H1 (cell line): Measurements from ENCODE around the gene TMX3. TPM values are rescaled to one million over a fixed set of nuclear protein-coding genes. Genes with fewer than 3 reads are reported as not detected.

Source experiments
- CTCF ChIA-PET: fragments of 300-600 bp; sonication (Branson Sonifier 250); formaldehyde crosslinking; loops from one replicate; lab custom pipeline; 2021; ENCODE audit not compliant: partially characterized antibody; lab: Charles Lee
- POLR2A ChIA-PET: fragments of 300-600 bp; sonication (Branson Sonifier 250); formaldehyde crosslinking; loops from one replicate; lab custom pipeline; 2021; ENCODE audit warnings: inconsistent platforms; ENCODE audit not compliant: partially characterized antibody; lab: Charles Lee
- DNase-seq, 2 experiments: peaks; one replicate each; pipeline versions ENCODE4 v3.0.0 to v3.0.0-alpha.2; 2010 to 2022; ENCODE audit warnings: low spot score in 2 of 2, low read depth in 1 of 2, mixed read lengths in 1 of 2
- FAIRE-seq: peaks from 2 replicates; lab custom pipeline; 2011; peaks lifted over from hg19 to GRCh38; lab: Jason Lieb, UNC
- H2AFZ ChIP-seq: 2 replicates; pipeline ENCODE4 v1.8.1; 2012; ENCODE audit warnings: low read length, inconsistent platforms
- H2AK5ac ChIP-seq: 2 replicates; pipeline ENCODE4 v1.6.1; 2013; ENCODE audit warnings: low read depth, low read length
- H2BK120ac ChIP-seq: replicated peaks from 2 replicates; pipeline ENCODE3; 2013; ENCODE audit warnings: low read depth, low read length, inconsistent platforms
- H2BK12ac ChIP-seq: 2 replicates; pipeline ENCODE4 v1.6.1; 2013; ENCODE audit warnings: low read depth, low read length
- H2BK15ac ChIP-seq: 2 replicates; pipeline ENCODE4 v1.6.1; 2013; ENCODE audit warnings: low read length
- H2BK20ac ChIP-seq: 2 replicates; pipeline ENCODE4 v1.6.1; 2013; ENCODE audit warnings: low read length
- H2BK5ac ChIP-seq: 2 replicates; pipeline ENCODE4 v1.6.1; 2013; ENCODE audit warnings: low read depth, low read length
- H3K14ac ChIP-seq: 2 replicates; pipeline ENCODE4 v1.6.1; 2013; ENCODE audit warnings: inconsistent platforms; ENCODE audit not compliant: insufficient read length
- H3K18ac ChIP-seq: 2 replicates; pipeline ENCODE4 v1.6.1; 2013; ENCODE audit warnings: low read length; ENCODE audit errors: extremely low read depth
- H3K23ac ChIP-seq: 2 replicates; pipeline ENCODE4 v1.6.1; 2013; ENCODE audit warnings: inconsistent platforms; ENCODE audit not compliant: insufficient read length
- H3K23me2 ChIP-seq: 2 replicates; pipeline ENCODE4 v1.6.1; 2013; ENCODE audit warnings: low read depth, low read length
- H3K27ac ChIP-seq: 2 replicates; pipeline ENCODE4 v1.6.1; 2011; ENCODE audit warnings: low read depth, low read length, inconsistent platforms
- H3K27me3 ChIP-seq, 4 experiments: replicated peaks in 1 of 4; 1 replicate in 1 of 4; 2 replicates in 3 of 4; pipeline versions ENCODE4 v1.6.1 to v1.8.1; 2011 to 2013; ENCODE audit warnings: low read length in 3 of 4, mild to moderate bottlenecking in 3 of 4, inconsistent platforms in 2 of 4, mixed read lengths in 2 of 4, moderate library complexity in 1 of 4; ENCODE audit not compliant: control insufficient read depth in 3 of 4, insufficient read depth in 3 of 4; ENCODE audit errors: extremely low read depth in 1 of 4
- H3K36me3 ChIP-seq, 4 experiments: 2 replicates each; pipeline versions ENCODE4 v1.6.1 to v1.8.1; 2011 to 2013; ENCODE audit warnings: mild to moderate bottlenecking in 4 of 4, low read length in 3 of 4, moderate library complexity in 2 of 4, control low read depth in 1 of 4, inconsistent platforms in 1 of 4; ENCODE audit not compliant: insufficient read depth in 4 of 4, control insufficient read depth in 2 of 4
- H3K4ac ChIP-seq: replicated peaks from 2 replicates; pipeline ENCODE3; 2013; ENCODE audit warnings: low read length, low read depth, mixed read lengths, inconsistent platforms; ENCODE audit not compliant: insufficient read length
- H3K4me1 ChIP-seq, 4 experiments: replicated peaks in 1 of 4; 1 replicate in 1 of 4; 2 replicates in 3 of 4; pipeline versions ENCODE4 v1.6.1 to v1.8.1; 2011 to 2013; ENCODE audit warnings: low read length in 3 of 4, inconsistent platforms in 2 of 4, mixed read lengths in 1 of 4; ENCODE audit not compliant: insufficient read depth in 4 of 4, control insufficient read depth in 3 of 4
- H3K4me2 ChIP-seq, 2 experiments: 2 replicates each; pipeline versions ENCODE4 v1.6.1 to v1.8.1; 2011 to 2013; ENCODE audit warnings: low read depth in 2 of 2, low read length in 2 of 2, control low read depth in 1 of 2, inconsistent platforms in 1 of 2, mild to moderate bottlenecking in 1 of 2; ENCODE audit not compliant: insufficient read depth in 1 of 2
- H3K4me3 ChIP-seq, 4 experiments: fragments of 200-600, 300-600 bp in 1 of 4; sonication (generic), shearing (Covaris generic), sonication (Bioruptor Twin) in 1 of 4; 2 replicates each; pipeline versions ENCODE4 v1.5.1 to v1.8.1; 2011 to 2016; ENCODE audit warnings: low read length in 4 of 4, low read depth in 3 of 4, control low read depth in 2 of 4, inconsistent platforms in 2 of 4, mild to moderate bottlenecking in 2 of 4, mixed read lengths in 1 of 4, moderate library complexity in 1 of 4; ENCODE audit not compliant: insufficient read depth in 2 of 4; ENCODE audit errors: extremely low read depth in 1 of 4
- H3K56ac ChIP-seq: replicated peaks from 2 replicates; pipeline ENCODE3; 2013; ENCODE audit warnings: low read depth, mild to moderate bottlenecking, mixed read lengths, low read length, inconsistent platforms; ENCODE audit not compliant: insufficient read length
- H3K79me1 ChIP-seq: 2 replicates; pipeline ENCODE4 v1.6.1; 2013; ENCODE audit warnings: low read depth, low read length, control low read depth
- H3K79me2 ChIP-seq, 2 experiments: 2 replicates each; pipeline versions ENCODE4 v1.6.1 to v1.8.1; 2012 to 2013; ENCODE audit warnings: low read length in 2 of 2, mild to moderate bottlenecking in 2 of 2, inconsistent platforms in 1 of 2; ENCODE audit not compliant: insufficient read depth in 2 of 2, control insufficient read depth in 1 of 2
- H3K9ac ChIP-seq, 4 experiments: replicated peaks in 1 of 4; 1 replicate in 1 of 4; 2 replicates in 3 of 4; pipeline versions ENCODE4 v1.6.1 to v1.8.1; 2011 to 2013; ENCODE audit warnings: low read depth in 3 of 4, low read length in 3 of 4, control low read depth in 2 of 4, mild to moderate bottlenecking in 2 of 4, moderate library complexity in 2 of 4, inconsistent platforms in 1 of 4; ENCODE audit errors: extremely low read depth in 1 of 4
- H3K9me3 ChIP-seq, 2 experiments: 2 replicates each; pipeline versions ENCODE4 v1.6.1 to v1.8.1; 2012 to 2013; ENCODE audit warnings: mild to moderate bottlenecking in 2 of 2, moderate library complexity in 2 of 2, control low read depth in 1 of 2, inconsistent platforms in 1 of 2, low read depth in 1 of 2, low read length in 1 of 2, mixed read lengths in 1 of 2; ENCODE audit not compliant: insufficient read depth in 2 of 2
- H4K20me1 ChIP-seq, 2 experiments: replicated peaks in 1 of 2; 2 replicates each; pipeline versions ENCODE3 to v1.8.1; 2011 to 2013; ENCODE audit warnings: inconsistent platforms in 2 of 2, low read length in 2 of 2, mild to moderate bottlenecking in 1 of 2; ENCODE audit not compliant: insufficient read depth in 2 of 2, control insufficient read depth in 1 of 2
- H4K5ac ChIP-seq: 2 replicates; pipeline ENCODE4 v1.6.1; 2013; ENCODE audit warnings: low read length, low read depth, mixed read lengths, inconsistent platforms; ENCODE audit not compliant: insufficient read length
- H4K8ac ChIP-seq: 2 replicates; pipeline ENCODE4 v1.8.0; 2013; ENCODE audit warnings: mild to moderate bottlenecking, moderate library complexity, low read length, inconsistent platforms; ENCODE audit not compliant: insufficient read depth; ENCODE audit errors: extremely low read depth
- H4K91ac ChIP-seq: replicated peaks from 2 replicates; pipeline ENCODE3; 2013; ENCODE audit warnings: low read length, mixed read lengths, inconsistent platforms; ENCODE audit not compliant: insufficient read length
- WGBS, 2 experiments: shearing (Covaris generic) in 1 of 2; methylation state at CpG; one replicate each; pipeline versions ENCODE4 v1.1.6 to v1.1.7; 2013 to 2015; ENCODE audit warnings: low lambda C conversion rate in 2 of 2, mixed read lengths in 2 of 2, inconsistent platforms in 1 of 2, low coverage in 1 of 2, missing lambda C conversion rate in 1 of 2; ENCODE audit not compliant: insufficient replicate concordance in 2 of 2, insufficient coverage in 1 of 2, insufficient read length in 1 of 2; ENCODE audit errors: extremely low coverage in 1 of 2, missing lambda C conversion rate in 1 of 2; 5-methylcytosine and 5-hydroxymethylcytosine counted together
- polyA plus RNA-seq, 7 experiments: library from polyadenylated mRNA; depleted of rRNA in 3 of 7; stranded (reverse) in 5 of 7; unstranded in 2 of 7; fragments of >200 nt in 5 of 7; fragments of 200-250 nt in 2 of 7; gene quantifications; 1 replicate in 5 of 7; 2 replicates in 1 of 7; 4 replicates in 1 of 7; pipeline versions ENCODE4 v1.2.1 to v1.2.3, GENCODE V29; 2011 to 2013; ENCODE audit warnings: missing spikeins in 2 of 7, mixed read lengths in 2 of 7
- total RNA-seq: library from RNA; stranded (reverse); fragmentation: NEBNext Ultra II Directional; extraction: Animal tissue kit (Norgen Biotek cat#: 25700); gene quantifications from 2 replicates; pipeline ENCODE4 v1.2.1, GENCODE V29; 2021

The TMX3 gene
- total and polyA plus RNA-seq, 2 of the 8 experiments (the other 6 are each of a cell fraction or from before 2014, with no cell fraction given), result 12.6 to 29.0 TPM

DNA sequence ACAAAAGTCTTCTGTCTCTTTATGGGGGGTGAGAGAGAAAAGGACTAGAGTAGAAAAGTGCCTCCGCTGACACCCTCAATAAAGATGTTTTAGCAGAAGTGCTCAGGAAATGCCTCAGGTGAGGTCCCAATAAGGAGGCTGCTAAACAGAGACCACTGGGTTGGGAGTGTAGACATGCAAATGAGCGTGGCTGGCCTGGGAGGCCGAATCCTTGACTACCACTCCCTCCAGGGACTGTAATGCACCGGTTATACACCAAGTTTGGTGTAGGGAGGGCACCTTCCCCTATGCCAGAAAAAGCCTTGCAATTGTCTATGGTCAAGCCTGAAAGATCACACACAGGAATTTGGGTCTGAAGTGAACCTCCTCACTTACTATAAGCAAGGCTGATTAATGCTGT lies 1.8 kb downstream of the TMX3 start:
- POLR2A ChIA-PET, result no interaction called here
- Histone ChIP-seq H4K5ac (no peak overlapping the region), H3K27me3 (no peaks in the 10 kb centered on the region), H3K27ac (no peak overlapping the region), H2BK120ac (no peak overlapping the region), H3K79me1 (0 out of 2 replicates have a peak, but pooled peaks cover 2% of the 10 kb centered on the region), H3K56ac (no peak overlapping the region), H3K4me3 (no peak overlapping the region), H2BK12ac (no peak overlapping the region), H2BK20ac (no peak overlapping the region), H4K91ac (no peak overlapping the region), H3K9ac (no peak overlapping the region), H3K9me3 (no peaks in the 10 kb centered on the region), H3K23ac (no peak overlapping the region), H2BK5ac (no peak overlapping the region), H3K36me3 (peaks cover 4 to 39% (median 20%) of the 10 kb centered on the region in 4 experiments), H3K23me2 (peaks cover 9% of the 10 kb centered on the region; the same call in 1 of the 2 replicates), H3K4ac (no peak overlapping the region), H4K20me1 (peaks cover 0 to 7% of the 10 kb centered on the region in 2 experiments), H2AFZ (no peak overlapping the region), H3K4me1 (peaks cover 0 to 3% (median 1%) of the 10 kb centered on the region in 4 experiments; a peak in 2 of 7 replicates), H2AK5ac (no peak overlapping the region), H4K8ac (no peak overlapping the region), H3K14ac (no peak overlapping the region), H3K18ac (no peak overlapping the region), H2BK15ac (no peak overlapping the region), H3K79me2 (peaks cover 0 to 31% of the 10 kb centered on the region in 2 experiments; a peak in 2 of 4 replicates), H3K4me2 (peak overlapping the region in 1 of 2 experiments; percentile 36; a peak in 2 of 4 replicates)
- DNase-seq (no peak), FAIRE-seq (no peak)
- WGBS, 2 experiments, result 80% methylated on average over 4 of the region's 4 CpGs; no CpG with 5 or more reads in 1 of the 2 experiments
- CTCF ChIA-PET, result no interaction called here
